ENCODE results near the gene KRT77.

Gene KRT77

GRCh38 chr12:52658196-52658595, 45.1 kb downstream of the KRT77 start:
- no peak for DNase-seq (ENCODE audit: low read depth in 4 of 4, low spot score in 1 of 4)

DNA sequence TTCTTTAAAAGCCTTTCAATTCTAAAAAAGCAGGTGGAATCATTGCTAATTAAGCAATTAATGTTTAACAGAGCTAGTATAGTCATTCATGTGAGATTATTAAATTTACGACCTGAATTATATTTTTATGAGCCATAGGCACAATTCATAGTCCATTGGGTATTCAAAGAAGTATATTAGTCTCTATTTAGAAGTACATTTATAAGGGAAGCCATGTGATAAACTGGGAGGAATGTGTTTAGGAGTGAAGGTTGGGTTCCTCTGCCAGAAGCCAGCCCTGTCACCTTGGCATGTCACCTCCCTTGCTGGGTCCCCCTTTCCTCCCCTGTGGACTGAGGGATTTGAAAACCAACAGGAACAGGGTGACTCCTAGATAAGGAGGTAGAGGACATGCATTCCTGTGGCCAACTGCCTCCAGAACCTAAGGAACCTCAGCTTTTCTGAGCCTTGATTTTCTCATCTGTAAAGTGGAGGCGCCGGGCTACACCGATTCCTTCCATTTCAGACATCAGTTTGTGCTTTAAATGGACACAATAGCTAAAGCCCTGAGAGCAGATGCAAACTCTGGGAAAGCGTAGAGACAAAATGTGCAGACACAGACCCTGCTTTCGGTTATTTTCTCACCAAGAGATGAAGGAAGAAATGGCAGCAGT, 45.9 kb downstream of the KRT77 start:
- DNase-seq (ENCODE audit: low read depth in 4 of 4, low spot score in 1 of 4), result no peak

DNA sequence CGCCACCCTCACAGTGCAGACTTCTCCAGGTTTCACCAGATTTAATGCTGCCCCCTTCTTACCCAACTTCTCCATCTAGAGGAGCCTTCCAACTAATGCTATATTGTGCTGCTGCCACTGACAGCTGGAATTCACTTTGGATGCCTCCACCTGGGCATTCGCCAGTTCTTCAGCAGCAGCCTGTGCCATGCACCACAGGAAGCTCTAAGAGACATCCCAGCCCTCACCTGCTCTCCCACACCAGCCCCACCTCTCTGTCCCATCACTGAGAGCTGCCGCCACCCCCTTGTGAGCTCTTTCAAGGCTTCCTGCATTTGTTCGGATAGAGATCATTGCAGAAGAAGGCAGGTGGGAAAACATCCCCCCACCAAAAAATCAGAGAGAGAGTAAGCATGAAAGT, 46.7 kb downstream of the KRT77 start:
- DNase-seq (ENCODE audit: low read depth in 4 of 4, low spot score in 1 of 4), result no peak

GRCh38 chr12:52655720-52656124, 47.6 kb downstream of the KRT77 start:
- no peak for DNase-seq (ENCODE audit: low read depth in 4 of 4, low spot score in 1 of 4)

DNA sequence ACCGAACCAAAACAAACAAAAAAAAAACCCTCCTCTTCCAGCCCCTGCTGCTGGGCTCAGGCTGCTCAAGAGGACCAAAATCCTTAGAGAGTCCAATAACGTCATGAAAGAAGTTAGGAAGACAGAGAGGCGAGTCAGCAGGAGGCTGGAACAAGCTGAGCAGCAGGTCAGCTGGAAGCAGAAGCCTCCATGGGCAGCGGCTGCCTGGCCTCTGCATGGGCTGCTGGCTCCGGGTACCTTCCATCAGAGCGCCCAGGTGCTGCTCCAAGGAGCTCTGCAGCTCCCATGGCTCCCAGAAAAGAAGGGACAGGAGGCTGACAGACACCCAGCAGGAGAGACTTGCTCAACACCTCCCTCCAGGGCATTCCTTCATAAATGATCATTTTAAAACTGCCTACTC, 48.1 kb downstream of the KRT77 start:
- DNase-seq (ENCODE audit: low read depth in 4 of 4, low spot score in 1 of 4), result no peak

GRCh38 chr12:52651726-52652261, 51.5 kb downstream of the KRT77 start, which contains the start of gene KRT2:
TSS of gene KRT2 (minus strand) at chr12:52652211. CDS start at chr12:52652142, 69 bp downstream.
- no peak for DNase-seq (ENCODE audit: low read depth in 4 of 4, low spot score in 1 of 4)

DNA sequence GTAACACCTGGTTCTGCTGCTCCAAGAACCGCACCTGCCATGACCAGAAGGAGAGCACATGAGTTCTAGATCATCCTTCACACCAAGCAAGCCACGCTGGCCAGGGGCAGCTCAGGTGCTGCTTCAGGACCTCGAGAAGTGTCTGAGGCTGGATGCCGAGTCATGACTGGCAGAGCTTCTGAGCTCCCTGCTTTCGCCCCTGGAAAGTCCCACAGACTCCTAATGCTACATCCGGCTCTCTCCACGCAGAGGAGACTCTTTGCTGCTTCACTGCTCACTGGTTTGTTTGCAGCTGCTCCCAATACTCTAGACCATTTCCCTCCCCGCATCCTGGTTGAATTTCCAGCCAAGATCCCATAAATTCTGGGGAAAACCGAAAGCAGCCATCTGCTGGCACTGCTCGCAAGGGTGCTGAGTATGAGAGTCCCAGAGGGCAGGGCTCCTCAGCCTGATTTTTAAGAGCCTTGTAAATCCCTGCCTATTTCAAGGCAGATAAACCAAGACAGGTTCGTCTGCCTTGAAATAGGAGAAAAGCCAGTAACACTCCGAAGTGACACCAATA, 52.7 kb downstream of the KRT77 start:
- no peak for DNase-seq (ENCODE audit: low read depth in 4 of 4, low spot score in 1 of 4)

DNA sequence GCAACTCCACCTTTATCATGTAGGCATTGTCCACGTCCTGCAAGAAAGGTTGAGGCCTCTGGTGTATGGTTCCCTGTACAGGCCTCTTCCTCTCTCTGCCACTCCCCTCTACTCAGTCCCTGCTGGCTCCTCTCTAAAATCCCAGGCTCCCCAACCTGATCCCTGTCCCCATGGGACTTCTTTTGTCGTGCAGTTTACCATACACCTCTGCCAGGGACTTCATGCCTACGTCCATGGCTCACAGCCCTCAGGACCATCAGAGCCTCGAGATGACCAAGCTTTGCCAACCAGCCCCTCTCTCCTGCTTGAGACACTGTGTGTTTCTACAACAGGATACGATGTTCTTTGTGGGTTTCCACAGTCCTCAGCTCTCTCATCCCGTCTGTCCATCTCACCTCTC, 54.3 kb downstream of the KRT77 start:
- no peak for DNase-seq (ENCODE audit: low read depth in 4 of 4, low spot score in 1 of 4)

- DNase-seq (ENCODE audit: low read depth in 4 of 4, low spot score in 1 of 4), result no peak
Observed at GRCh38 chr12:52648012-52648550, 55.2 kb downstream of the KRT77 start.

DNA sequence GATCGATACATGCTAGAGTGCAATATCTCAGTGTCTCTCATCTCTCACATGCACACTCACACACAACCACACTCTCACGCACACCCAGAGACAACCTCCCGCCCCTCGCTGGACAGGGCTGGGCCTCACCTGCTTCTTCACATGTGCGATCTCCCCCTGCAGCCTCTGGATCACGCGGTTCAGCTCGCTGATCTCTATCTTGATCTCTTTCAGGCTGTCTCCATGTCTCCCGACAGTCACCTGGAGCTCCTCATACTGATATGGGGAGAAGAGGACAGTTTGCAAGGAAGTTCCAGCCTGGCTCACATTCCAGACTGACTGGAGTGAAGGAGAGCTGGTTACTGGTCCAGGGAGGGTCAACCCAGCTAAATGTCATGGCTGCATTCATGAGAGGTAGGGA, 55.7 kb downstream of the KRT77 start:
- no peak for DNase-seq (ENCODE audit: low read depth in 4 of 4, low spot score in 1 of 4)

DNA sequence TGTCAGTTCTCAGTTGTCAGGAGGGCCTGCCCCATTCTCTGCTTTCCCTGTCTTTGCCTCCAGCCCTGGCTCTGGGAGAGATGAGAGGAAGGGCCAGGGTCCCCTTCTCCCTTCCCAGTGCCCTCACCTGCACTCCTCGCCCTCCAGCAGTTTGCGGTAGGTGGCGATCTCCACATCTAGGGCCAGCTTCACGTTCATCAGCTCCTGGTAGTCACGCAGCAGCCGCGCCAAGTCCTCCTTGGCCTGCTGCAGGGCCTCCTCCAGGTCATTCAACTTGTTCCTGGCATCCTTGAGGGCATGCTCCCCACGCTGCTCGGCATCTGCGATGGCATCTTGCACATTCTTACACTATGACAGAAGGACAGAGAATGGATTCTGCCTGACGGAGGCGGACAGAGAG, 56.7 kb downstream of the KRT77 start:
- no peak for DNase-seq (ENCODE audit: low read depth in 4 of 4, low spot score in 1 of 4)

GRCh38 chr12:52645982-52646381, 57.3 kb downstream of the KRT77 start:
- no peak for DNase-seq (ENCODE audit: low read depth in 4 of 4, low spot score in 1 of 4)

- no peak for DNase-seq (ENCODE audit: low read depth in 4 of 4, low spot score in 1 of 4)
Observed at GRCh38 chr12:52645120-52645761, 58.1 kb downstream of the KRT77 start.

DNA sequence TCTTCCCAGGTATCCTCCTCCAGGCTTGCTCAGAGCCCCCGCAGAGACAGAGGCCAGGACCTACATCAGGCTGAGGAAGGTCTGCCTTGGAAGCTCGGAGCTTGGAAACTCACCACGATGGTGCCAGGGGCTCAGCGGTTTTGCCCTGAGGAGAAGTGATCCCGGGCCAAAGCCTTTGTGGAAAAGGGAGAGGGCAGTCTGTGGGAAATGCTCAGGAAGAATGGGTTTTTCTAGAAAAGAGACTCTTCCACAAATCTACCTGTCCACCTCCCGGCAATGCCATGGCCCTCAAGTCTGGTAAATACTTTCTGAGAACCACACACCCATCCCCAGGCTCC, 59.3 kb downstream of the KRT77 start:
- no peak for DNase-seq (ENCODE audit: low read depth in 4 of 4, low spot score in 1 of 4)

DNA sequence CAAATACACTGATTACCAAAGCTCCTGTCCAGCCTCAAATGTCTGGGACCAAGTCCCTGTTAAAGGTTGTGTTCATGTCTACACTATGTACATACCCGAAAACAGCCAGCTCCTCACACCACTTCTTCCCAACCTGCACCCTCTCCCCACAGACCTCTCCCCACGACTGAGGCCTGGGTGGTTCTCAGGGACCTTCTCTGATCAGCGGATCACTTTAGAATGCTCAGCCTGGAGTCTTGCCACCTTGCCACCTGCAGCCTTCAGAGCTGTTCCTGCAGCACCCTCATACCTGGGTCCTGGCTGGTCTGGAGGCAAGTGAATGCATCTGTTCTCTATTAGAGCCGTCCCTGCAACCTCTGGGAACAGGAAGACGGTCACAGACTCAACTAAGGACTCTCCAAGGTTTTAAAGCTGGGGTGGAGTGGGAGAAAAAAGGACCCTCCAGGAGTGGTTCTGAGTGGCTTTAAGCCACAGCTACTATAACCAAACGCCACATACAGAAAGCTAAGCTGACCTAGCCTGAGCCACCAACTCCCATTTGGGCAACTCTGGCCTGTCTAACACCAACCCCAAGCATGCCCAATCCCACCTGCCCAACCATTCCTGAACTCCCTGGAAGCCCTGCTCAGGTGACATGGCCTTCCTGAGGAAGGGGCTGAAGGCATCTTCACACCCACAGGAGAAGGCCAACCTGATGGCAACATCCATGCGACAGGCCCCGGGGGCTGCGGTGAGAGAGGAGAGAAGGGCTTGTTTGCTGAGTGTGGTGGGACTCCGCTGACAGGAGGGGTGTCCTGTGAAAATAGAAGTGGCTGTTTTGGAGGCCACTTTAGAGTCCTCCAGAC, 59.9 kb downstream of the KRT77 start:
- no peak for DNase-seq (ENCODE audit: low read depth in 4 of 4, low spot score in 1 of 4)

- no peak for DNase-seq (ENCODE audit: low read depth in 4 of 4, low spot score in 1 of 4)
Observed at GRCh38 chr12:52641468-52641867, 61.9 kb downstream of the KRT77 start.

Data from stimulated activated CD4-positive, alpha-beta T cell treated with anti-CD3 and anti-CD28 coated beads, Interleukin-1b, Interleukin-23, amount 100 ng/mL, for 24 hours (primary cell).